SU-DHL-6 (cell line): ENCODE measurements around the gene TMEM242.

Experiments
- EZH2phosphoT487 ChIP-seq: fragments of 200-600 bp; sonication (generic), shearing (Covaris generic); conservative IDR thresholded peaks from 2 replicates; pipeline ENCODE4 v1.6.1; 2018; ENCODE audit warnings: mild to moderate bottlenecking, antibody characterized with exemption, low read length, moderate library complexity, mixed read lengths
- TF ChIP-seq, protein P1 (sequence below): fragments of 200-600 bp; sonication (generic); IDR thresholded peaks from one replicate; pipeline ENCODE4 v1.5.1; 2017; ENCODE audit warnings: antibody characterized with exemption, mild to moderate bottlenecking, low read length, moderate library complexity; ENCODE audit not compliant: insufficient read depth, poor library complexity, severe bottlenecking

DNA sequence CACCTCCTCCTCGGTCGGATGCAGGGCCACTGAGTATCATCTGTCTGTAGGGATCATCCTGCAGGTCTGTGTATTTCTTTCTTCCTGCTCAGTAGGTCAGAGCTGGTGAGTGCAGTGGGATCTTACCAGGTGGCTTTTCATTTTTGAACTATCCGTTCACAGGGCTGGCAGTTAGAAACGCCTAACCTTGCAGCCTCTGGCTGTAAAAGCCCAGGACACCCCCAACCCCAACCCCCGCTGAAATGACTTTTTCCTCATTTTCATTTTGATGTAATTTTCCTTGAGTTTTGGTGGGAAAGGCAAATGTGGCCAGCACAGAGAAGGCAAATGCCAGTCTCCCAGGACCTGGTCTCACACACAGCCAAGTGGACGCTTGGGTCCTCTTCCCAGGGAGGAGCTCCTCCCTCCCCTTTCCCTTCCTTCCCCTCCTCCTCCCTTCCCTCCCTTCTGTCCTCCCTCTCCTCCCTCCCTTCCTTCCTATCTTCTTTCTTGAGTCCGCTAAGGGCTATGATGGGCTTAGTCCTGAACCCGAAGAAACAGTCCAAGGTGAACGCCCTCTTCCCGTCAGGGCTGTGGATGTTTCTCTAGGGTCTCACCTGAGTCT lies 36.0 kb downstream of the TMEM242 start:
- TF ChIP-seq, protein P1, sequence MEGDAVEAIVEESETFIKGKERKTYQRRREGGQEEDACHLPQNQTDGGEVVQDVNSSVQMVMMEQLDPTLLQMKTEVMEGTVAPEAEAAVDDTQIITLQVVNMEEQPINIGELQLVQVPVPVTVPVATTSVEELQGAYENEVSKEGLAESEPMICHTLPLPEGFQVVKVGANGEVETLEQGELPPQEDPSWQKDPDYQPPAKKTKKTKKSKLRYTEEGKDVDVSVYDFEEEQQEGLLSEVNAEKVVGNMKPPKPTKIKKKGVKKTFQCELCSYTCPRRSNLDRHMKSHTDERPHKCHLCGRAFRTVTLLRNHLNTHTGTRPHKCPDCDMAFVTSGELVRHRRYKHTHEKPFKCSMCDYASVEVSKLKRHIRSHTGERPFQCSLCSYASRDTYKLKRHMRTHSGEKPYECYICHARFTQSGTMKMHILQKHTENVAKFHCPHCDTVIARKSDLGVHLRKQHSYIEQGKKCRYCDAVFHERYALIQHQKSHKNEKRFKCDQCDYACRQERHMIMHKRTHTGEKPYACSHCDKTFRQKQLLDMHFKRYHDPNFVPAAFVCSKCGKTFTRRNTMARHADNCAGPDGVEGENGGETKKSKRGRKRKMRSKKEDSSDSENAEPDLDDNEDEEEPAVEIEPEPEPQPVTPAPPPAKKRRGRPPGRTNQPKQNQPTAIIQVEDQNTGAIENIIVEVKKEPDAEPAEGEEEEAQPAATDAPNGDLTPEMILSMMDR, result no peak
- no peak for TF ChIP-seq EZH2phosphoT487
